Measurements from ENCODE around the gene CD99. TPM values are rescaled to one million over a fixed set of nuclear protein-coding genes. Genes with fewer than 3 reads are reported as not detected.

Gene CD99
- total RNA-seq, 6 donors from 2014 or later, result 135 to 300 (median 233) TPM

DNA sequence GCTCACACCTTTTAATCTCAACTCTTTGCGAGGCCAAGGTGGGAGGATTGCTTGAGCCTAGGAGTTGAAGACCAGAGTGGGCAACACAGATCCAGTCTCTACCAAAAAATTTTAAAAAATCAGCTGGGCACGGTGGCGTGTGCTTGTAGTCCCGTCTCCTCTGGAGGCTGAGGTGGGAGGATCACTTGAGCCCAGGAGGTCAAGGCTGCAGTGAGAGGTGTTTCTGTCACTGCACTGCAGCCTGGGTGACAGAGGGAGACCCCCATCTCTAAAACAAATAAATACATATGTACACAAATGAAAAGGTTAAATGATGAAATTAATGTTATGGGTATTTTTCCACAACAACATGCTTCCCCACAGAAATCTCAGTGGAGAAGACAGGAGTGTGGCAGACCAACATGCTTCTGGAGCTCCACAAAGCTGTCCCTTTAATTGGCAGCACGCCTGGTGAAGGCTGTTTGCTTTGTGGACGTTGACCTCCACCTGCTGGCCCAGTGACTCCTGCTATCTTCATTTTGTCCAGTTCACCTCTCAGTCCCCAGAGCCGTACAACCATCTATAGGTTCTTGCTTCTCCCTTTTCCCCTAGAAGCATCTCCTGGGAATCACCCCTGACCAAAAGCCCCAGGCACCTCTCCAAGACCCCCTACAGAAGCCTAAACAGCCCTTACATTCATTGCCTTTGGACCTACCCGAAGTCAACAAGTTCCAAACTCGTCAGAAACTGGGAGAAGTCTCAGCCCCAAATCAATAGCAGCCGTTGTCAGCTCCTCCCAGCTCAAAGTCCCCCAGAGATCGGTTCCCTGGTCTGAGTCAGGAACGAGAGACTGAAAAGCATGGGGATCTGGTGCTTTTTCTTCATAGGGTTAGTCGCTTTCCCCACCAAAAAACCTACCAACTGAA lies 36.4 kb upstream of the CD99 start:
- Histone ChIP-seq H3K4me1 (no peaks in the 10 kb centered on the region), H3K27me3 (no peaks in the 10 kb centered on the region), H3K9me3 (no peaks in the 10 kb centered on the region), H3K4me3 (no peak overlapping the region), H3K27ac (no peak overlapping the region), H3K36me3 (no peaks in the 10 kb centered on the region)
- TF ChIP-seq, protein P1, sequence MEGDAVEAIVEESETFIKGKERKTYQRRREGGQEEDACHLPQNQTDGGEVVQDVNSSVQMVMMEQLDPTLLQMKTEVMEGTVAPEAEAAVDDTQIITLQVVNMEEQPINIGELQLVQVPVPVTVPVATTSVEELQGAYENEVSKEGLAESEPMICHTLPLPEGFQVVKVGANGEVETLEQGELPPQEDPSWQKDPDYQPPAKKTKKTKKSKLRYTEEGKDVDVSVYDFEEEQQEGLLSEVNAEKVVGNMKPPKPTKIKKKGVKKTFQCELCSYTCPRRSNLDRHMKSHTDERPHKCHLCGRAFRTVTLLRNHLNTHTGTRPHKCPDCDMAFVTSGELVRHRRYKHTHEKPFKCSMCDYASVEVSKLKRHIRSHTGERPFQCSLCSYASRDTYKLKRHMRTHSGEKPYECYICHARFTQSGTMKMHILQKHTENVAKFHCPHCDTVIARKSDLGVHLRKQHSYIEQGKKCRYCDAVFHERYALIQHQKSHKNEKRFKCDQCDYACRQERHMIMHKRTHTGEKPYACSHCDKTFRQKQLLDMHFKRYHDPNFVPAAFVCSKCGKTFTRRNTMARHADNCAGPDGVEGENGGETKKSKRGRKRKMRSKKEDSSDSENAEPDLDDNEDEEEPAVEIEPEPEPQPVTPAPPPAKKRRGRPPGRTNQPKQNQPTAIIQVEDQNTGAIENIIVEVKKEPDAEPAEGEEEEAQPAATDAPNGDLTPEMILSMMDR (IDR thresholded peaks at IDR 0.05), result no peak
- no peak for TF ChIP-seq EP300 (IDR thresholded peaks at IDR 0.05)
- no peak for TF ChIP-seq POLR2A (IDR thresholded peaks at IDR 0.05)
- no peak for TF ChIP-seq POLR2AphosphoS5 (IDR thresholded peaks at IDR 0.05)
- ATAC-seq (ENCODE audit: low FRiP score in 2 of 2) (no peak), DNase-seq (no peak)
- WGBS, 2 donors, result 75 to 88% methylated on average over 13 of the region's 13 CpGs

DNA sequence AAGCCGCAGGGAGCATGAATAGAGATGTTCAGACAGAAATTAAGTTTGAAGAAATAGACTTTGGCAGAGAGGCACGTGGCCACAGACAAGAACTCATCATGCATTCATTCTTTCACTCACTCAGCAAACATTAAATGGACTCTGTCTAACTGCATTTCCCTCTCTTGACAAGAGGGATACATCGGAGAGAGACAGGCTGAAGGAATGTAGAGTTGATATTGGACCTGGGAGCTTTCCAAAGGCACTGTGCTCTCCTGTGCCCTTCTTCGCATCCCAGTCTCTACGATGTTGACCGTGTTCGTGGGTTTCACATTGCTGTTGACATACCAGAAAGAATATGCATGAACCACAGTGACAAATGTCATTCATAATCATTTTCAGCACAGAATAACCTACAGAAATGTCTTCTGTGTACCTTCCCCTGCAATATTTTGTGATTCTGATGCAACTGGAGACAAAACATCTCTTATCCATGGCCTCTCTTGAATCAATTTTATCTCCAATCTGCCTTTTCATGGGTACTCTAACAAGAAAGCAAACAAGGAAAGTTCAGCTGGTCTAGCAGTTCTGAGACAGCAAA lies 34.7 kb upstream of the CD99 start:
- TF ChIP-seq POLR2A (IDR thresholded peaks at IDR 0.05) (no peak), POLR2AphosphoS5 (IDR thresholded peaks at IDR 0.05) (no peak), EP300 (IDR thresholded peaks at IDR 0.05) (no peak)
- TF ChIP-seq, protein P1 (IDR thresholded peaks at IDR 0.05), result no peak
- no peak for ATAC-seq (ENCODE audit: low FRiP score in 2 of 2)

DNA sequence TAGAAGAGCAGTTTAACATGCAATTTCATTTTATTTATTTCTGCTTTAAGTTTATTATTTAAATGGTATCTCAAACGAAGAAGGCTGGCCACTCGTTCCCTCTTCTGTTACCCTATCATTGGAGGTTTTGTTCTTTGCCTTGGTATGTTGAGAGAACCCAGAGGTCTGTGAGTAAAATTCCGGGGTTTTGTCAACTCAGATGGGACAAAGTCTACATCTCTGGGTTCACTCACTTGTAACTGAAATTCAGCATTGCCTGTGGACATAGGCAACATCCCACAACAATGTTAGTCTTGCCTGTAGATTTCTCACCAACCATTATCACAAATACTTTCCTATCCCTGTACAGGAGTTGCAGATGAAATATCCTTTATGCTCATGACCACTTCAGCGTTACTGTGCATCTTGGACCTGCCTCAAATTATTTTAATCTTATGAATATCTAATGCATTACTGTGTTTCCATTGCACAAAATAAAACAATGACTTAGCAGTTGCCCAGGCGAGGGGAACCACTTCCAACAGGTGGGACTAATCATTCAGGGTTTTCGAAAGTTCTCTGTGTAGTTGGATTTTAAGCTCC lies 33.5 kb upstream of the CD99 start:
- no peaks in the 10 kb centered on the region for H3K4me1 ChIP-seq
- H3K9me3 ChIP-seq, result no peaks in the 10 kb centered on the region
- WGBS, 2 donors, result 91 to 93% methylated on average over 6 of the region's 6 CpGs
- ATAC-seq (ENCODE audit: low FRiP score in 2 of 2) (no peak), DNase-seq (no peak)
- H3K27me3 ChIP-seq, result no peaks in the 10 kb centered on the region
- TF ChIP-seq, protein P1 (IDR thresholded peaks at IDR 0.05), result no peak
- TF ChIP-seq POLR2A (IDR thresholded peaks at IDR 0.05) (no peak), EP300 (IDR thresholded peaks at IDR 0.05) (no peak), POLR2AphosphoS5 (IDR thresholded peaks at IDR 0.05) (no peak)
- H3K36me3 ChIP-seq, result no peaks in the 10 kb centered on the region
- no peak overlapping the region for H3K27ac ChIP-seq
- no peak overlapping the region for H3K4me3 ChIP-seq

More for the DNA sequence above, 34.7 kb upstream of the CD99 start:
- WGBS, 2 donors, result 79 to 87% methylated on average over 7 of the region's 7 CpGs
- Histone ChIP-seq H3K4me1 (no peaks in the 10 kb centered on the region), H3K36me3 (no peaks in the 10 kb centered on the region), H3K27ac (no peak overlapping the region), H3K9me3 (no peaks in the 10 kb centered on the region), H3K27me3 (no peaks in the 10 kb centered on the region), H3K4me3 (no peak overlapping the region)
- no peak for DNase-seq

DNA sequence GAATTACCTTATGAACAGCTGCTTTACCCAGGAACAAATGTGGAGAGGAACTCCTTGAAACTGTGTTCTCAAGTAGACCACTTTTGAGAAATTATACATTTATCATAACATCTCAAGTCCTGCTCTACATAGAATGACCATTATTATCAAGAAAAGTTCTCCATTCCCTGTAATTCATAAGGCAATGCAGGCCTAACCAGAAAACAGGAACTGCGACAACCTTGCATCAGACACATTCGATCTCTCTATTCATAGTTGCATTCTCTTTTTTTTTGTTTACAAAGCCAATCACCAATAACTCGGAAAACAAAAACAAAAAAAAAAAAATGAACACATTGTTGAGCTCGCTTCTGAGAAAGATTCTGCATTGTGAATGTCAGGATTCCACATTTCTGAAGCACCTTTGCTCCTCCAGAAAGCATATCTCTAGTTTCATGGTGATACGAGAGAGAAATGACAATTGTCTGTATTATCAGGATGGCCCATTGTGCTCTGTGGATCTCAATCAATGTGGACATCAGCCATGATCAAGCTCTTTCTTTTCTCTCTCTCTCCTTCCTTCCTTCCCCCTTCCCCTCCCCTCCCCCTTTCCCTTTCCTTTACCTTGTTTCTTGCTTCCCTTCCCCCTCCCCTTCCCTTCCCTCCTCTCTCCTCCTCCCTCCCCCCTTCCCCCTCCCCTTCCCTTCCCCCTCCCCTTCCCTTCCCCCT lies 32.4 kb upstream of the CD99 start:
- DNase-seq (no peak), ATAC-seq (ENCODE audit: low FRiP score in 2 of 2) (no peak)
- Histone ChIP-seq H3K9me3 (no peaks in the 10 kb centered on the region), H3K4me1 (no peaks in the 10 kb centered on the region), H3K27me3 (no peaks in the 10 kb centered on the region), H3K4me3 (no peak overlapping the region), H3K36me3 (no peaks in the 10 kb centered on the region), H3K27ac (no peak overlapping the region)
- 66 to 70% methylated on average over 5 of the region's 5 CpGs for WGBS, 2 donors
- TF ChIP-seq EP300 (IDR thresholded peaks at IDR 0.05) (no peak), POLR2A (IDR thresholded peaks at IDR 0.05) (no peak), POLR2AphosphoS5 (IDR thresholded peaks at IDR 0.05) (no peak)
- TF ChIP-seq, protein P1 (IDR thresholded peaks at IDR 0.05), result no peak
